ENCODE measurements around the gene LAMA2. TPM values are rescaled to one million over a fixed set of nuclear protein-coding genes. Genes with fewer than 3 reads are reported as not detected.

The LAMA2 gene
- total RNA-seq, 1 experiment from 2014 or later = 4.2 TPM

GRCh38 chr6:129014302-129014701, 131.4 kb downstream of the LAMA2 start:
- TF ChIP-seq, protein P1, sequence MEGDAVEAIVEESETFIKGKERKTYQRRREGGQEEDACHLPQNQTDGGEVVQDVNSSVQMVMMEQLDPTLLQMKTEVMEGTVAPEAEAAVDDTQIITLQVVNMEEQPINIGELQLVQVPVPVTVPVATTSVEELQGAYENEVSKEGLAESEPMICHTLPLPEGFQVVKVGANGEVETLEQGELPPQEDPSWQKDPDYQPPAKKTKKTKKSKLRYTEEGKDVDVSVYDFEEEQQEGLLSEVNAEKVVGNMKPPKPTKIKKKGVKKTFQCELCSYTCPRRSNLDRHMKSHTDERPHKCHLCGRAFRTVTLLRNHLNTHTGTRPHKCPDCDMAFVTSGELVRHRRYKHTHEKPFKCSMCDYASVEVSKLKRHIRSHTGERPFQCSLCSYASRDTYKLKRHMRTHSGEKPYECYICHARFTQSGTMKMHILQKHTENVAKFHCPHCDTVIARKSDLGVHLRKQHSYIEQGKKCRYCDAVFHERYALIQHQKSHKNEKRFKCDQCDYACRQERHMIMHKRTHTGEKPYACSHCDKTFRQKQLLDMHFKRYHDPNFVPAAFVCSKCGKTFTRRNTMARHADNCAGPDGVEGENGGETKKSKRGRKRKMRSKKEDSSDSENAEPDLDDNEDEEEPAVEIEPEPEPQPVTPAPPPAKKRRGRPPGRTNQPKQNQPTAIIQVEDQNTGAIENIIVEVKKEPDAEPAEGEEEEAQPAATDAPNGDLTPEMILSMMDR (conservative IDR thresholded peaks at IDR 0.05) = no peak

More at GRCh38 chr6:129014302-129014701, 131.4 kb downstream of the LAMA2 start:
- Histone ChIP-seq H2AFZ (ENCODE audit: low read length) (no peak overlapping the region), H2AK5ac (ENCODE audit: insufficient read length, low read length) (no peak overlapping the region), H2BK20ac (ENCODE audit: low read depth, low read length, poor library complexity, severe bottlenecking) (no peak overlapping the region), H2BK120ac (ENCODE audit: low read depth, low read length, poor library complexity, severe bottlenecking) (no peak overlapping the region), H4K5ac (ENCODE audit: insufficient read length, low read depth, low read length) (no peak overlapping the region), H3K27ac (ENCODE audit: insufficient read length, low read depth, low read length) (no peak overlapping the region), H3K27me3 (ENCODE audit: insufficient read depth, low read length) (no peaks in the 10 kb centered on the region), H3K18ac (ENCODE audit: insufficient read length, low read depth, low read length) (no peak overlapping the region), H4K91ac (ENCODE audit: insufficient read length, low read depth, low read length) (no peak overlapping the region), H3K9ac (ENCODE audit: extremely low read depth, insufficient read length, low read length) (no peak overlapping the region), H2BK5ac (ENCODE audit: insufficient read length, low read length) (no peak overlapping the region), H3K79me1 (ENCODE audit: insufficient read depth, low read depth, low read length, poor library complexity, severe bottlenecking) (no peaks in the 10 kb centered on the region), H3K56ac (ENCODE audit: insufficient read length, low read depth, low read length) (no peak overlapping the region), H3T11ph (ENCODE audit: low read length) (no peak overlapping the region), H3K14ac (ENCODE audit: insufficient read depth, low read length) (no peak overlapping the region), H4K8ac (replicated peaks; ENCODE audit: insufficient read length, low read depth, low read length) (no peak overlapping the region), H2BK12ac (ENCODE audit: insufficient read length, low read depth, low read length) (no peak overlapping the region), H4K20me1 (ENCODE audit: control insufficient read depth, insufficient read depth, insufficient read length) (no peaks in the 10 kb centered on the region), H3K23ac (ENCODE audit: insufficient read length, low read depth, low read length) (no peak overlapping the region), H3K4ac (ENCODE audit: low read depth, low read length) (no peak overlapping the region), H2BK15ac (ENCODE audit: low read depth, low read length) (no peak overlapping the region), H3K4me1 (ENCODE audit: insufficient read depth, low read length) (no peaks in the 10 kb centered on the region), H3K79me2 (ENCODE audit: insufficient read depth, low read length) (no peaks in the 10 kb centered on the region), H3K23me2 (ENCODE audit: insufficient read length, low read depth, low read length, poor library complexity, severe bottlenecking) (no peaks in the 10 kb centered on the region), H3K4me2 (ENCODE audit: insufficient read depth, insufficient read length, low read length) (no peak overlapping the region), H3K9me3 (ENCODE audit: control insufficient read depth, low read depth, low read length) (no peaks in the 10 kb centered on the region)
- Mint-ChIP-seq H3K27me3 (ENCODE audit: low read depth) (no peaks in the 10 kb centered on the region), H3K9me3 (peaks cover 0 to 3% of the 10 kb centered on the region in 2 experiments; a peak in 1 of 5 replicates), H3K36me3 (ENCODE audit: insufficient read depth in 1 of 3, low read depth in 3 of 3) (no peaks in the 10 kb centered on the region), H3K4me3 (no peak overlapping the region), H3K27ac (no peak overlapping the region), H3K4me1 (peaks cover 5% of the 10 kb centered on the region in 2 experiments)
- DNase-seq = no peak
- no CpG with 5 or more reads among the region's 2 CpGs for whole genome bisulfite sequencing (ENCODE audit: extremely low coverage, insufficient read length, low lambda C conversion rate)
